ENCODE measurements around the gene RAD23A.
"Not testable (repeated sequence)": the region's sequence is repeated elsewhere in the genome, so short reads cannot be mapped to it uniquely, and the experiment has no call there.

Gene RAD23A

GRCh38 chr19:12945479-12946091 lies at the start of gene RAD23A:
TSS of gene RAD23A (plus strand) at chr19:12945862. CDS start at chr19:12945949, 87 bp downstream.
- peak; percentile 99 for FAIRE-seq
- peak; percentile 84 for DNase-seq (ENCODE audit: insufficient read length, low spot score)

DNA sequence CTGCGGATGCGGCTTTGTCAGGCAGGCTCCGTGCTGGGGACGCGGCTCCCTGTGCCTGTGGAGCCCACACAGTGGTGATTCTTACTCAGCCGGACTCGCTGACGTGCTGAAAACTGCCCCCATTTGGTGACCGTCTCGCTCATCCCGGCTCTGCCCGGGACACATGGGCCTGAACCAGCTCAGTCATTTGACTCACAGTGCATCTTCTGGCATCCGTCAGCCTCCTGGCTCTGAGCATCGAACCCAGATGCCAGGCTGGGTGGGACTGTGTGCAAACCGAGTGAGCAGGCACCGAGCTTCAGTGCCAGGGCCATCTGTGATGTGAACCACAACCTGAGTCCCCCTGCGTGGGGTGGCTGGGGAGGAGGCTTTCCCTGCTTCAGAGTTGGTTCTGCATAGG lies 49.2 kb upstream of the RAD23A start:
- FAIRE-seq (no peak), DNase-seq (ENCODE audit: insufficient read length, low spot score) (no peak)

- DNase-seq (ENCODE audit: insufficient read length, low spot score), result peak; percentile 70
- peak; percentile 94 for FAIRE-seq
Observed at GRCh38 chr19:12899891-12900518, 45.7 kb upstream of the RAD23A start.

GRCh38 chr19:12907166-12907565 lies 38.5 kb upstream of the RAD23A start:
- FAIRE-seq (no peak), DNase-seq (ENCODE audit: insufficient read length, low spot score) (no peak)

DNA sequence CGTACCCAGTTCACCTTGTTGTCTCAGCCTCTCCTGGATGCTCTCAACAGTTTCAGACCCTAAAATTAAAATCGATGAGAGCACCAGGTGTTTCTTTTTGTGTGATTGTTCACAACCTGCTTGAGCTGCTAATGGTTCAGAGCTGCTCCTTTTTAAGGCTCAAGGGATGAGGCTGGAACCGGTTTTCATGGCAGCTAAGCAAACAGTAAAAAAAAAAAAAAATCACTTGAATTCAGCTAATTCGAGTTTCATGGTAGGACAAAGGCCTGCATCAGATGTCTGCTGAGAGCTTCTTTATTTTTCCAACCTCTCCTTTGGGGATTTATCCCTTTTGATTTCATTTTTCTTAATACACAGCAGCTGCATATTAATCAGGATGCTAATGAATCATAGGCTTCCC lies 33.1 kb upstream of the RAD23A start:
- FAIRE-seq, result no peak
- DNase-seq (ENCODE audit: insufficient read length, low spot score), result no peak

DNA sequence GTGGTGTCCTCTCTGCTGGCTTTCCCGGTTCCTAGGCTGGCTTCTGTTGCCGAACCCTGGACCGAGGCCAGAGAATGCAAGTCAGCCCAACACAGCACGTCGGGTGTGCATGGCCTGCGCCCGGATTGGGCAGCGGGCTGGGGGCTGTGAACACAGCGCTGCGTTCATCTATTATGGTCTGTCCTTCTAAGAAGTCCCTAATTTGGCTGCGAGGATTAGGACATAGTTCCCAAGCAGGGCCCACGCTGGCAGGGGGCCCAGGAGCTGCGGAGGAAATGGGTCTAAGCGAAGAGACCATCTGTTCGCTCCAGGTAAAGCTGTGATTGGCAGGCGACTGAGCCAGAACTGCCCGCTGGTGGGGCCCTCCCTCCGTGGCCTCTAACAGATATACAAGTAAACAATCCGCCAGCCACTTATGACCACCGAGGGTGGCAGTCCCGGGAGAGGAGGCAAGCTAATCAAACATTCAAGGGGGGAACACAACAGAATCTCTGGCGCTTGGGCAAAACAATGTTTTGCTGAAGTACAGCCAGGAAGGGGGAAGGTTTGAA lies 32.6 kb upstream of the RAD23A start:
- FAIRE-seq, result no peak
- no peak for DNase-seq (ENCODE audit: insufficient read length, low spot score)

GRCh38 chr19:12913851-12914690 lies 31.6 kb upstream of the RAD23A start:
- DNase-seq (ENCODE audit: insufficient read length, low spot score) (no peak), FAIRE-seq (peak; percentile 35)

DNA sequence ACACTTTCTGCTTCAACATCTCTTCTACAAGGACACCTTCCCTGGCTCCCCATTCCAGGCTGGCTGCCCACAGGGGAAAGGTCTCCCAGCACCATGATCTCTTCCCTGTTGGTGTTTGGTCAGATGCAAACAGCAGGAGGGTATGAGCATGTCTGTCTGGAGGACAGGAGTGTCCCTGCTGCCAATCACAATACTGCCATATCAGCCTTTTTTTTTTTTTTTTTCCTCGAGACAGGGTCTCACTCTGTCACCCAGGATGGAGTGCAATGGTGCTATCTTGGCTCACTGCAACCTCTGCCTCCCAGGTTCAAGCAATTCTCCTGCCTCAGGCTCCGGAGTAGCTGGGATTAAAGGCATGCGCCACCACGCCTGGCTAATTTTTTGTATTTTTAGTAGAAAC lies 29.8 kb upstream of the RAD23A start:
- not testable (repeated sequence) for FAIRE-seq; DNase-seq (ENCODE audit: insufficient read length, low spot score)

DNA sequence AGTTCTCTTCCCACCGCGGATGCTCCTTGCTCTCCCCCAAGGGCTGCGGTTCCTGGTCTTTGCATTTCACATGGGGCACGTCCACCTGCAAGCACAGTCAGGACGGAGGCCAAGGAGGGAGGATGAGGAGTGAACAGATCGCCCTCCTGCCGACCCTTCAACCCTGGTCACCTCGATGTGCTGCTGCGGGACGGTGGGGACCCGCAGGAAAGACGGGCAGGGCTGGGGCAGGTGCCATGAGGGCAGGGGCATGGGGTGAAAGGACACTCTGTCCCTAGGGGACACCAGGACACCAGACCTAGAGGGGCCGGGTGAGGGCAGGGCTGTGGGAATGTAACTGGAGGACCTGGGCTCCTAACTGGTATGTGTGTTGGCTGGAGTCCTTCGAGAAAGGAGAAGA lies 27.4 kb upstream of the RAD23A start:
- FAIRE-seq, result no peak
- no peak for DNase-seq (ENCODE audit: insufficient read length, low spot score)

GRCh38 chr19:12921047-12921446 lies 24.6 kb upstream of the RAD23A start:
- no peak for DNase-seq (ENCODE audit: insufficient read length, low spot score)
- FAIRE-seq, result no peak

GRCh38 chr19:12922959-12923358 lies 22.7 kb upstream of the RAD23A start:
- no peak for FAIRE-seq
- no peak for DNase-seq (ENCODE audit: insufficient read length, low spot score)

DNA sequence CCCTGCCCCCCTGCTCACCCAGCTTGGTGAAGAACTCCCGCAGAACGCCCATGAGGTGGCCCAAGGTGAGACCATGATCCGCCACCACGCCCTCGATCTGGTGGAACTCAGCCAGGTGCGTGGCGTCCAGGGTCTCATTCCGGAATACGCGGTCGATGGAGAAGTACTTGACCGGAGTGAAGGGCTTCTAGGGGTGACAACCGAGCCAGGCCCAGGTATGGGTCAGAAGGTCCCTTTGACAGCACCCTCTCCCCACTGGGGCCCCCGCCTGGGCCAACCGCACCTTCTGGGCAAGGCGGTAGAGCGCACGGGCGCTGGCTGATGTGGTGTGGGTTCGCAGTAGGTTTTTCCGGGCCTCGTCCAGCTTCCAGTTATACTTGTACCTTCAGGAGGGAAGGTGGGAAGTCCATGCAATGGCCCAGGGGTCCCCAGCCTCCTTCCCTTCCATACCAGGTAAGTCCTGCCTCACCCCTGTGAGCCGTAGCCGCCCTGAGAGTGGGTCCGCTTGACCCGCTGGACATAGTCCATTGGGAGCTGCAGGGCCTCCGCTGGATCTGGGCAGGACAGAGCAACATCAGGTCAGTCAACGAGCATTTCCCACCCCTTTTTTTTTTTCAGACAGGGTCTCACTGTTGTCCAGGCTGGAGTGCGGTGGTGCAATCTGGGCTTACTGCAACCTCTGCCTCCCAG lies 20.9 kb upstream of the RAD23A start:
- no peak for DNase-seq (ENCODE audit: insufficient read length, low spot score)
- FAIRE-seq, result no peak

- no peak for DNase-seq (ENCODE audit: insufficient read length, low spot score)
- FAIRE-seq, result no peak
Observed at GRCh38 chr19:12930002-12930645, 15.5 kb upstream of the RAD23A start.

DNA sequence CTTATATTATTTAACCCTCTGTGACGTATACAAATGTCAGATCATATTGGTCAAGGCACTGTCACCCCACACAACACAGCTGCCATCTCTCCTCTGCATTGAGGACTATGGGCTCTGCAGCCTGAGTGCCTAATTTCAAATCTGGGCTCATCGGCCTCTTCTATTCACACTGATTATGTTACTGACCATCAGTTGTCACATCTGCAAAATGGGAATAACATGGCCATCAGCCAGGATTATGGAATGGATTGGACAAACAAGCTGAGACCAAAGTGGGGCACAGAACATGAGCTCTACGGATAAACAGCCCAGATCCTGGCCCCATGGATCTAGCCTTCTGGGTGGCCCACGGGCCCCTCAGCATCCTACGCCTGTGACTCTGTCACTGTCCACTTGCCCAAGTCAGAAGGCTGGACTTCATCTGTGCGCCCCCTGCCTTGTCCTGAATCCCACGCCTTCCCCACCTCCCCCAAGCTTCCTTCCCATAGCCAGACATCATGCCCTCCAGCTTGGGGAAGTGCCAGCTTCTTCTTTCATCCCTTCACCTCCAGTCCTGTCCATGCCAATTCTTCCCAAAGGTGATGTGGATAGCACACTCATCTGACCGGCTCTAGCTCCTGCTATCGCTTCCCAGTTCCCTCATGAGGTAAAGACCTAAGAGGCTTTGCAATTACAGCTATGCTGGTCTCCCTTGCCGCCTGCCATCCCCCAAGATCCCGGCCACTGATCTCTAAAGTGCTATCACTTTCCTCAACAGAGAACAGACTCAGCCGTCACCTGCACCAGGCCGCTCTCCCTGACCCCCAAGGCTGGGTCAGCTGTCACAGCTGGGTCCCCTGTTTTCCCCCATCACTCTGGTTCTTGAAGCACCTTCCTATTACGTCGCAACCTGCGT lies 13.0 kb upstream of the RAD23A start:
- DNase-seq (ENCODE audit: insufficient read length, low spot score), result no peak
- no peak for FAIRE-seq

DNA sequence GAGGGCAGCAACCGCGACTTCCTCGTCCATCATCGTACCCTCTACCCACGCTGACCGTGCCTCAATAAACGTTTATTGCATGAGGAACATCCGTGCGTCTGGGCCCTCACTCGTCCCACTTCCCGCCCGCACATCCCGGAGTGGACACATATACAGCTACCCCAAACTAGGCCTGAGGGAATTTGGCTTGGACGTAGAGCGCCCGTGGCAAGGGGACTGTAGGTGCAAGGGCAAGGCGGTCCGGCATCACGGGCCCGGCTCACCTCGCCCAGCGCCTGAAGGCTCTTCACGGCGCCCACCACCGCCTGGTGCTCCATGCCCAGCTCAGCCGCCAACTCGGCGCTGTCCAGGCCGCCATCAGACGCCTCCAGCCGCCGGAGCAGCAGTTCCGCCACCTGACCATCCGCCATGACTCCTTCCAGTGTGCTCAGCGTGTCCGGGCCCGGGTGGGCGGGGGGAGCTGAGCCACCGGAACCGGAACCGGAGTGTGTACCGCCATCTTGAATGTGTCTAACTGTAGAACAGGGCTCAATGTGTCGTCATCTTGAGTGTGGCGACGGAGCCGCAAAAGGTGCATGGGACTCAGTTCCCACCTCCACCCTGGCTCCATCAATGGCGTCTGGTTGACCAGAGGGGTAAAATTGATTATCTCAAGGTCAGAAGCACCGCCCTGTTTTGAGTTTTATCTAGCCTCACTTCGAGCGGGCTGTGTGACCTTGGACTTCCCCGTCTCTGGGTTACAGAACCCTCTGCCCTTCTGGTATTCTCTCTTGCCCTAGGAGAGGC lies 12.2 kb upstream of the RAD23A start, which contains the start of gene FARSA:
Gene FARSA, minus strand, starts transcription at position 425 of the 786 bp plus-strand sequence. Its CDS starts 15 bp downstream, at position 410.
- peak; percentile 95 for FAIRE-seq
- DNase-seq (ENCODE audit: insufficient read length, low spot score), result peak; percentile 90

- DNase-seq (ENCODE audit: insufficient read length, low spot score) (no peak), FAIRE-seq (no peak)
Observed at GRCh38 chr19:12935071-12935470, 10.6 kb upstream of the RAD23A start.

GRCh38 chr19:12936582-12936981 lies 9.1 kb upstream of the RAD23A start:
- FAIRE-seq, result no peak
- DNase-seq (ENCODE audit: insufficient read length, low spot score), result no peak

All from GM19239 (cell line).